CD14-positive monocyte (primary cell): Measurements from ENCODE around the gene IRF4. TPM values are rescaled to one million over a fixed set of nuclear protein-coding genes. Genes with fewer than 3 reads are reported as not detected.

Experiments used
- DNase-seq, 3 donors: peaks; one replicate each; pipeline ENCODE4 v3.0.0-alpha.2; 2011 to 2022
- H2AFZ ChIP-seq: 2 replicates; pipeline ENCODE4 v1.6.0; 2012; ENCODE audit warnings: mild to moderate bottlenecking, low read depth, low read length, inconsistent platforms; ENCODE audit not compliant: insufficient read depth, poor library complexity, severe bottlenecking
- H3K27ac ChIP-seq, 2 donors: 1 replicate in 1 of 2; 2 replicates in 1 of 2; pipeline ENCODE4 v1.5.1; 2012 to 2013; ENCODE audit warnings: low read length in 2 of 2, control low read depth in 1 of 2, inconsistent platforms in 1 of 2, low read depth in 1 of 2, mild to moderate bottlenecking in 1 of 2
- H3K27me3 ChIP-seq, 2 donors: one replicate each; pipeline versions ENCODE4 v1.6.0 to v1.6.1; 2011 to 2013; ENCODE audit warnings: low read length in 2 of 2; ENCODE audit not compliant: control insufficient read depth in 2 of 2, insufficient read depth in 2 of 2
- H3K36me3 ChIP-seq, 2 donors: replicated peaks in 1 of 2; 1 replicate in 1 of 2; 2 replicates in 1 of 2; pipeline versions ENCODE4 v1.5.1 to v1.6.1; 2012 to 2013; ENCODE audit warnings: low read length in 2 of 2, control low read depth in 1 of 2, inconsistent platforms in 1 of 2, mild to moderate bottlenecking in 1 of 2; ENCODE audit not compliant: insufficient read depth in 2 of 2, control insufficient read depth in 1 of 2
- H3K4me1 ChIP-seq, 2 donors: 1 replicate in 1 of 2; 2 replicates in 1 of 2; pipeline versions ENCODE4 v1.5.1 to v1.6.1; 2012 to 2013; ENCODE audit warnings: low read length in 2 of 2, control low read depth in 1 of 2, inconsistent platforms in 1 of 2, mild to moderate bottlenecking in 1 of 2, moderate library complexity in 1 of 2; ENCODE audit not compliant: insufficient read depth in 2 of 2, control insufficient read depth in 1 of 2
- H3K4me2 ChIP-seq: replicated peaks from 2 replicates; pipeline ENCODE3; 2012; ENCODE audit warnings: low read length, moderate library complexity, mild to moderate bottlenecking; ENCODE audit not compliant: poor library complexity, severe bottlenecking; ENCODE audit errors: extremely low read depth
- H3K4me3 ChIP-seq, 3 experiments: fragments of 200-600 bp in 1 of 3; sonication (generic) in 1 of 3; replicated peaks in 1 of 3; 1 replicate in 2 of 3; 2 replicates in 1 of 3; pipeline ENCODE4 v1.5.1; 2011 to 2013; ENCODE audit warnings: low read length in 3 of 3, mild to moderate bottlenecking in 3 of 3, control low read depth in 2 of 3, low read depth in 2 of 3, inconsistent platforms in 1 of 3, moderate library complexity in 1 of 3
- H3K79me2 ChIP-seq: 2 replicates; pipeline ENCODE4 v1.6.0; 2012; ENCODE audit warnings: mild to moderate bottlenecking, control low read depth, inconsistent platforms, low read length, moderate library complexity; ENCODE audit not compliant: insufficient read depth
- H3K9ac ChIP-seq: 2 replicates; pipeline ENCODE4 v1.6.0; 2017; ENCODE audit warnings: low read length, mild to moderate bottlenecking; ENCODE audit not compliant: insufficient read depth, poor library complexity, severe bottlenecking
- H3K9me3 ChIP-seq, 2 donors: replicated peaks in 1 of 2; 1 replicate in 1 of 2; 2 replicates in 1 of 2; pipeline versions ENCODE4 v1.5.1 to v1.6.1; 2012 to 2013; ENCODE audit warnings: low read length in 2 of 2, control low read depth in 1 of 2; ENCODE audit not compliant: control insufficient read depth in 1 of 2, insufficient read depth in 1 of 2
- H4K20me1 ChIP-seq: 2 replicates; pipeline ENCODE4 v1.6.0; 2012; ENCODE audit warnings: mild to moderate bottlenecking, low read length, control low read depth, moderate library complexity; ENCODE audit not compliant: insufficient read depth
- H3K27ac Mint-ChIP-seq, 7 donors: one replicate each; pipeline ENCODE4 v1.8.0; 2020; ENCODE audit warnings: mild to moderate bottlenecking in 7 of 7, mixed read lengths in 7 of 7, moderate library complexity in 6 of 7, inconsistent platforms in 2 of 7
- H3K27me3 Mint-ChIP-seq, 3 donors: one replicate each; pipeline ENCODE4 v1.8.0; 2021 to 2022; ENCODE audit warnings: low read depth in 3 of 3, mild to moderate bottlenecking in 3 of 3, mixed read lengths in 3 of 3, moderate library complexity in 3 of 3, inconsistent platforms in 1 of 3
- H3K36me3 Mint-ChIP-seq, 2 donors: one replicate each; pipeline ENCODE4 v1.8.0; 2020; ENCODE audit warnings: mixed read lengths in 2 of 2, inconsistent platforms in 1 of 2, mild to moderate bottlenecking in 1 of 2
- H3K4me1 Mint-ChIP-seq: one replicate; pipeline ENCODE4 v1.8.0; 2020; ENCODE audit warnings: mild to moderate bottlenecking, mixed read lengths
- H3K4me3 Mint-ChIP-seq, 2 donors: one replicate each; pipeline ENCODE4 v1.8.0; 2020; ENCODE audit warnings: mild to moderate bottlenecking in 2 of 2, mixed read lengths in 2 of 2, moderate library complexity in 1 of 2
- H3K9me3 Mint-ChIP-seq, 7 donors: one replicate each; pipeline ENCODE4 v1.8.0; 2020 to 2022; ENCODE audit warnings: mixed read lengths in 7 of 7, mild to moderate bottlenecking in 6 of 7, moderate library complexity in 6 of 7, inconsistent platforms in 2 of 7
- WGBS: methylation state at CpG from one replicate; pipeline ENCODE4 v1.1.5; 2013; ENCODE audit warnings: missing lambda C conversion rate; ENCODE audit not compliant: insufficient coverage; 5-methylcytosine and 5-hydroxymethylcytosine counted together
- intact Hi-C, 2 donors: fragments of 100-400 bp; cut with micrococcal nuclease; formaldehyde crosslinking; loops; one replicate each; pipeline versions ENCODE4 v1.15.0 to v1.15.1; 2023
- polyA plus RNA-seq, 3 donors: library from polyadenylated mRNA; depleted of rRNA in 1 of 3; unstranded in 2 of 3; stranded (reverse) in 1 of 3; fragments of 300-500 nt in 2 of 3; fragments of >200 nt in 1 of 3; fragmentation: Illumina TruSeq in 2 of 3; gene quantifications; 1 replicate in 2 of 3; 2 replicates in 1 of 3; pipeline ENCODE4 v1.2.3, GENCODE V29; 2012 to 2021
- TF ChIP-seq, protein P1 (sequence below): fragments of 200-600 bp; IDR thresholded peaks from one replicate; pipeline ENCODE4 v1.8.0; 2022; ENCODE audit warnings: antibody characterized with exemption, mild to moderate bottlenecking

IRF4 gene
- polyA plus RNA-seq, 3 donors = 3.0 to 13.6 (median 6.4) TPM

DNA sequence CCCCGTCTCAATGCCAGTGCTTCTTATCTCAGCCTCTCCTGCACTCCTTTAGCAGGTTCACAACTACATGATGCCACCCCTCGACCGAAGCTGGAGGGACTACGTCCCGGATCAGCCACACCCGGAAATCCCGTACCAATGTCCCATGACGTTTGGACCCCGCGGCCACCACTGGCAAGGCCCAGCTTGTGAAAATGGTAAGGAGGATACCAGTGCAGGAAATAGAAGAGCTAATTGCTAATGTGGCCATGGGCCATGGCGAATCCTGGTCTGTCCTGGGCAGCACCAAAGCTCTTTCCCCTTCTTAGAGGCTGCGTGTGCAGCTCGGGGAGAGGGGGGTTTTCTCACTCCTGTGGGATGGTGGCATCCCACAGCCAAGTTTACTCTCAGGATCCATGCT lies 5.5 kb downstream of the IRF4 start:
- Histone ChIP-seq H3K4me3 (no peak overlapping the region), H3K4me2 (no peak overlapping the region), H3K79me2 (no peaks in the 10 kb centered on the region), H3K4me1 (peaks cover 20 to 22% of the 10 kb centered on the region in 2 donors), H3K9me3 (peaks cover 0 to 11% of the 10 kb centered on the region in 2 donors), H3K9ac (no peak overlapping the region), H3K27me3 (peaks cover 27 to 67% of the 10 kb centered on the region in 2 donors), H2AFZ (no peak overlapping the region), H4K20me1 (peaks cover 73% of the 10 kb centered on the region), H3K27ac (no peak overlapping the region), H3K36me3 (peaks cover 41 to 68% of the 10 kb centered on the region in 2 donors)
- no peak for DNase-seq
- TF ChIP-seq, protein P1, sequence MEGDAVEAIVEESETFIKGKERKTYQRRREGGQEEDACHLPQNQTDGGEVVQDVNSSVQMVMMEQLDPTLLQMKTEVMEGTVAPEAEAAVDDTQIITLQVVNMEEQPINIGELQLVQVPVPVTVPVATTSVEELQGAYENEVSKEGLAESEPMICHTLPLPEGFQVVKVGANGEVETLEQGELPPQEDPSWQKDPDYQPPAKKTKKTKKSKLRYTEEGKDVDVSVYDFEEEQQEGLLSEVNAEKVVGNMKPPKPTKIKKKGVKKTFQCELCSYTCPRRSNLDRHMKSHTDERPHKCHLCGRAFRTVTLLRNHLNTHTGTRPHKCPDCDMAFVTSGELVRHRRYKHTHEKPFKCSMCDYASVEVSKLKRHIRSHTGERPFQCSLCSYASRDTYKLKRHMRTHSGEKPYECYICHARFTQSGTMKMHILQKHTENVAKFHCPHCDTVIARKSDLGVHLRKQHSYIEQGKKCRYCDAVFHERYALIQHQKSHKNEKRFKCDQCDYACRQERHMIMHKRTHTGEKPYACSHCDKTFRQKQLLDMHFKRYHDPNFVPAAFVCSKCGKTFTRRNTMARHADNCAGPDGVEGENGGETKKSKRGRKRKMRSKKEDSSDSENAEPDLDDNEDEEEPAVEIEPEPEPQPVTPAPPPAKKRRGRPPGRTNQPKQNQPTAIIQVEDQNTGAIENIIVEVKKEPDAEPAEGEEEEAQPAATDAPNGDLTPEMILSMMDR = no peak
- peaks cover 54 to 62% of the 10 kb centered on the region in 2 donors for H3K36me3 Mint-ChIP-seq
- H3K27ac Mint-ChIP-seq = no peak overlapping the region
- peaks cover 53 to 71% (median 63%) of the 10 kb centered on the region in 3 donors for H3K27me3 Mint-ChIP-seq
- peak overlapping the region in 1 of 2 donors; percentile 64 for H3K4me3 Mint-ChIP-seq
- peaks cover 21% of the 10 kb centered on the region for H3K4me1 Mint-ChIP-seq
- WGBS = 100% methylated on average over 4 of the region's 13 CpGs
- peaks cover 0 to 26% (median 12%) of the 10 kb centered on the region in 7 donors for H3K9me3 Mint-ChIP-seq
- intact Hi-C loops = no loop called here

DNA sequence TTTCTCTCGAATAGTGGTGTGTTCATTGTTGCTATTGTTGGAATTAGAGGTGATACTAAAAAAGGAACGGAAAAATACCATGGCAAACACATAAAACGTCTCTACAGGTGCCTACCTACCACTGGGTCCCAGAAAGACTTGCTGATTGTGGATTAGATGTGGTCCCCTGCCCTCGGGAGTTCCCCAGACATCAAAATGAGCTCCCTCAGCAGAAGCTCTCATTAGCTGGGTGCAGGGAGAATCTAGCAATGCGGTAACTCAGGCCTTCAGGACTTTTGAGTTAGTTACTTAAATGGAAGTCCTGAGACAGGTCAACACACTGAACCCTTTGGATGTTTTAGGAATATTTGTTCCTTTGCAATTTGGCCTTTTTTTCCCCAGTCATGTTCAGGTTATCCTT lies 6.1 kb downstream of the IRF4 start:
- Histone ChIP-seq H2AFZ (no peak overlapping the region), H3K36me3 (peaks cover 41 to 74% of the 10 kb centered on the region in 2 donors), H3K4me1 (peaks cover 14 to 16% of the 10 kb centered on the region in 2 donors), H4K20me1 (peaks cover 73% of the 10 kb centered on the region), H3K27ac (no peak overlapping the region), H3K9ac (no peak overlapping the region), H3K79me2 (no peaks in the 10 kb centered on the region), H3K9me3 (peaks cover 0 to 11% of the 10 kb centered on the region in 2 donors), H3K4me3 (no peak overlapping the region), H3K27me3 (peaks cover 23 to 62% of the 10 kb centered on the region in 2 donors), H3K4me2 (no peak overlapping the region)
- H3K36me3 Mint-ChIP-seq = peaks cover 58 to 62% of the 10 kb centered on the region in 2 donors
- intact Hi-C loops = no loop called here
- no peak for DNase-seq
- H3K27ac Mint-ChIP-seq = no peak overlapping the region
- H3K27me3 Mint-ChIP-seq = peaks cover 50 to 67% (median 59%) of the 10 kb centered on the region in 3 donors
- peak overlapping the region in 1 of 2 donors; percentile 64 for H3K4me3 Mint-ChIP-seq
- H3K9me3 Mint-ChIP-seq = peaks cover 0 to 26% (median 12%) of the 10 kb centered on the region in 7 donors
- WGBS = 92% methylated on average over 2 of the region's 5 CpGs
- peaks cover 18% of the 10 kb centered on the region for H3K4me1 Mint-ChIP-seq
- TF ChIP-seq, protein P1 = no peak
